Progenitor cell of endocrine pancreas (in vitro differentiated cells): ENCODE measurements around the gene OR5C1. TPM values are rescaled to one million over a fixed set of nuclear protein-coding genes. Genes with fewer than 3 reads are reported as not detected.
"Not testable (repeated sequence)": the region's sequence is repeated elsewhere in the genome, so short reads cannot be mapped to it uniquely, and the experiment has no call there.

Experiments used
- DNase-seq: peaks from one replicate; pipeline ENCODE4 v3.0.0; 2021; ENCODE audit warnings: low spot score; ENCODE audit not compliant: unreplicated experiment
- H3K27ac Mint-ChIP-seq: 2 replicates; pipeline ENCODE4 v1.8.0; 2021; ENCODE audit warnings: mild to moderate bottlenecking, moderate library complexity, mixed read lengths
- H3K27me3 Mint-ChIP-seq: 2 replicates; pipeline ENCODE4 v1.8.0; 2021; ENCODE audit warnings: mixed read lengths
- H3K36me3 Mint-ChIP-seq: 2 replicates; pipeline ENCODE4 v1.8.0; 2022; ENCODE audit warnings: mixed read lengths; ENCODE audit not compliant: insufficient read depth
- H3K4me1 Mint-ChIP-seq: 2 replicates; pipeline ENCODE4 v1.8.0; 2021; ENCODE audit warnings: low read depth, mixed read lengths
- H3K4me3 Mint-ChIP-seq: 2 replicates; pipeline ENCODE4 v1.8.0; 2021; ENCODE audit warnings: low read depth, mild to moderate bottlenecking, moderate library complexity, mixed read lengths
- H3K9me3 Mint-ChIP-seq: 2 replicates; pipeline ENCODE4 v1.8.0; 2021; ENCODE audit warnings: low read depth, mixed read lengths
- total RNA-seq: library from RNA; stranded (reverse); gene quantifications from 2 replicates; pipeline ENCODE4 v1.2.1, GENCODE V29; 2021
- TF ChIP-seq, protein P1 (sequence below): fragments of 200-600 bp; sonication (generic); IDR thresholded peaks from one replicate; pipeline ENCODE4 v1.5.0; 2021; ENCODE audit warnings: antibody characterized with exemption, mild to moderate bottlenecking; ENCODE audit not compliant: unreplicated experiment

The OR5C1 gene
- total RNA-seq, 1 donor from 2014 or later = not detected

DNA sequence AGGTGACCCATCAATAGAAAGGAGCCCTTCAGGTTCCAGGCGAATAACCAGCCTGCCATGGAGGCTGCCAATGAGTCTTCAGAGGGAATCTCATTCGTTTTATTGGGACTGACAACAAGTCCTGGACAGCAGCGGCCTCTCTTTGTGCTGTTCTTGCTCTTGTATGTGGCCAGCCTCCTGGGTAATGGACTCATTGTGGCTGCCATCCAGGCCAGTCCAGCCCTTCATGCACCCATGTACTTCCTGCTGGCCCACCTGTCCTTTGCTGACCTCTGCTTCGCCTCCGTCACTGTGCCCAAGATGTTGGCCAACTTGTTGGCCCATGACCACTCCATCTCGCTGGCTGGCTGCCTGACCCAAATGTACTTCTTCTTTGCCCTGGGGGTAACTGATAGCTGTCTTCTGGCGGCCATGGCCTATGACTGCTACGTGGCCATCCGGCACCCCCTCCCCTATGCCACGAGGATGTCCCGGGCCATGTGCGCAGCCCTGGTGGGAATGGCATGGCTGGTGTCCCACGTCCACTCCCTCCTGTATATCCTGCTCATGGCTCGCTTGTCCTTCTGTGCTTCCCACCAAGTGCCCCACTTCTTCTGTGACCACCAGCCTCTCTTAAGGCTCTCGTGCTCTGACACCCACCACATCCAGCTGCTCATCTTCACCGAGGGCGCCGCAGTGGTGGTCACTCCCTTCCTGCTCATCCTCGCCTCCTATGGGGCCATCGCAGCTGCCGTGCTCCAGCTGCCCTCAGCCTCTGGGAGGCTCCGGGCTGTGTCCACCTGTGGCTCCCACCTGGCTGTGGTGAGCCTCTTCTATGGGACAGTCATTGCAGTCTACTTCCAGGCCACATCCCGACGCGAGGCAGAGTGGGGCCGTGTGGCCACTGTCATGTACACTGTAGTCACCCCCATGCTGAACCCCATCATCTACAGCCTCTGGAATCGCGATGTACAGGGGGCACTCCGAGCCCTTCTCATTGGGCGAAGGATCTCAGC is 11.6 kb downstream of the OR5C1 start, which contains the start of gene OR1K1:
Gene OR1K1, plus strand, starts transcription at position 58 of the 995 bp plus-strand sequence. Its CDS starts 0 bp downstream, at position 58.
- Mint-ChIP-seq H3K9me3 (peaks cover 9% of the 10 kb centered on the region), H3K27me3 (no peaks in the 10 kb centered on the region), H3K36me3 (peaks cover under 1% of the 10 kb centered on the region), H3K27ac (no peak within 1 kb of the TSS), H3K4me3 (no peak within 1 kb of the TSS), H3K4me1 (peaks cover 6% of the 10 kb centered on the region)
- no peak for DNase-seq
- TF ChIP-seq, protein P1, sequence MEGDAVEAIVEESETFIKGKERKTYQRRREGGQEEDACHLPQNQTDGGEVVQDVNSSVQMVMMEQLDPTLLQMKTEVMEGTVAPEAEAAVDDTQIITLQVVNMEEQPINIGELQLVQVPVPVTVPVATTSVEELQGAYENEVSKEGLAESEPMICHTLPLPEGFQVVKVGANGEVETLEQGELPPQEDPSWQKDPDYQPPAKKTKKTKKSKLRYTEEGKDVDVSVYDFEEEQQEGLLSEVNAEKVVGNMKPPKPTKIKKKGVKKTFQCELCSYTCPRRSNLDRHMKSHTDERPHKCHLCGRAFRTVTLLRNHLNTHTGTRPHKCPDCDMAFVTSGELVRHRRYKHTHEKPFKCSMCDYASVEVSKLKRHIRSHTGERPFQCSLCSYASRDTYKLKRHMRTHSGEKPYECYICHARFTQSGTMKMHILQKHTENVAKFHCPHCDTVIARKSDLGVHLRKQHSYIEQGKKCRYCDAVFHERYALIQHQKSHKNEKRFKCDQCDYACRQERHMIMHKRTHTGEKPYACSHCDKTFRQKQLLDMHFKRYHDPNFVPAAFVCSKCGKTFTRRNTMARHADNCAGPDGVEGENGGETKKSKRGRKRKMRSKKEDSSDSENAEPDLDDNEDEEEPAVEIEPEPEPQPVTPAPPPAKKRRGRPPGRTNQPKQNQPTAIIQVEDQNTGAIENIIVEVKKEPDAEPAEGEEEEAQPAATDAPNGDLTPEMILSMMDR = no peak

DNA sequence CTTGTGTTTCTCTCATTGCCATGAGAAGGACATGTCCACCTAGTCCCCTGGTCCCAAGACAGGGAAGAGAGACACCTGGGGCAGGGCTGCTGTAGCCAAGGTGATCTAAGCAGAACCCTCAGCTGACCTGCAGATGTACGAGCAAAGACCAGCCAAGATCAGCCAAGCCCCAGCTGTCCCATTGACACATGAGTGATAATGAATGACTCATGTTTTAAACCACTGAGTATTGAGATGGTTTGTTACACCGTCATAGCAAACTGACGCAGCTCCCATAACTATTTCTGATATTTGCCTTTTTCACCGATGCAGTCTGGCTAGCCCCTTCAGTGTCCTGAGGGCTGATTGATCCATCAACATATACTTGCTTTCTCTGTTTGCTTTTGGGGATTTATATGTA is 17.9 kb downstream of the OR5C1 start:
- H3K4me1 Mint-ChIP-seq = peaks cover 8% of the 10 kb centered on the region
- no peak overlapping the region for H3K4me3 Mint-ChIP-seq
- no peak for DNase-seq
- peaks cover 15% of the 10 kb centered on the region for H3K9me3 Mint-ChIP-seq
- peaks cover 9% of the 10 kb centered on the region for H3K36me3 Mint-ChIP-seq
- TF ChIP-seq, protein P1 = no peak
- H3K27ac Mint-ChIP-seq = no peak overlapping the region
- H3K27me3 Mint-ChIP-seq = no peaks in the 10 kb centered on the region

DNA sequence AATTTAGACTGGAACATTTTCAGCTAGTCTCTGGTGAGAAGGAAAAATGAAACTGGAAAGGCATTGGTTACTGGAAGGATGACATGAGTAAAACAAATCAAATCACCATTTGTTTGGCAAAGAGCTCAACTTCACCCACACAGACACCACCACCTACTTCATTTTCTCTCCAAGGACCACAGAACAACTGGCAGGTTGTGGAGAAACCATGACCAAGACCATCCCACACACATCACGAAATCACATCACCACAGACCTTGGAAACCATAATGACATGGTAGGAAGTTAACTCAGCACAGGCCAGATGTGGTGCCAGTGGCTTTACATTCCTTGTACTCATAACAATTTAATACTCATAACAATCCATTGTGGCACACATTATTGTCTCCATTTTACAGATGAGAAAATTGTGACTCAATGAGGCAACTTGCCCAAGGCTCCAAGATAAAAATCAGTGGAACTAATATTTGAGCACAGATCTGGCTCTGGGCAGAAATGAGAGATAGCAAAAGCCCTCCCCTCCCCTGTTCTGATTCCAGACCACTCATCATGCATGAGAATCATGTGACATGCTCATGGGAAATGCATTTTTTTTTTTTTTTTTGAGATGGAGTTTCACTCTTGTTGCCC is 18.7 kb downstream of the OR5C1 start:
- no peak overlapping the region for H3K4me3 Mint-ChIP-seq
- peaks cover 9% of the 10 kb centered on the region for H3K36me3 Mint-ChIP-seq
- no peak for DNase-seq
- peaks cover 8% of the 10 kb centered on the region for H3K4me1 Mint-ChIP-seq
- peaks cover 15% of the 10 kb centered on the region for H3K9me3 Mint-ChIP-seq
- H3K27ac Mint-ChIP-seq = no peak overlapping the region
- TF ChIP-seq, protein P1 = no peak
- H3K27me3 Mint-ChIP-seq = no peaks in the 10 kb centered on the region

DNA sequence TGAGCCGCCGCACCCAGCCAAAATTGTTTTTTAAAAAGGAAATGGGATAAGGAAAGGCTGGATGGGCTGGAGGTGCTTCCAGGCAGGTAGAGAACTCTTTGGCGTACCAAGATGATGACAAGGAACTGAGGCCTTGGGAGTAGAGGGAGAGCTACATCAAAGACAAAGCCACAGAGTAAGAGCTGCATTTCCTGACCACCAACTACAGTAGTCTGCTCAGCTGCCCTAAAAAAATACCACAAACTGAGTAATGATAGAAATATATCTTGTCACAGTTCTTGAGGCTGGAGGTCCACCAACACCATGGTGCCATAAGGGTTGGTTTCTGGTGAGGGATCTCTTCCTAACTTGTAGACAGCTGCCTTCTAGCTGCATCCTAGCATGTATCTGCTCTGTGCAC is 19.4 kb downstream of the OR5C1 start:
- TF ChIP-seq, protein P1 = no peak
- no peak overlapping the region for H3K4me3 Mint-ChIP-seq
- H3K4me1 Mint-ChIP-seq = peaks cover 8% of the 10 kb centered on the region
- no peak for DNase-seq
- no peak overlapping the region for H3K27ac Mint-ChIP-seq
- H3K36me3 Mint-ChIP-seq = peaks cover 9% of the 10 kb centered on the region
- peaks cover 15% of the 10 kb centered on the region for H3K9me3 Mint-ChIP-seq
- no peaks in the 10 kb centered on the region for H3K27me3 Mint-ChIP-seq

DNA sequence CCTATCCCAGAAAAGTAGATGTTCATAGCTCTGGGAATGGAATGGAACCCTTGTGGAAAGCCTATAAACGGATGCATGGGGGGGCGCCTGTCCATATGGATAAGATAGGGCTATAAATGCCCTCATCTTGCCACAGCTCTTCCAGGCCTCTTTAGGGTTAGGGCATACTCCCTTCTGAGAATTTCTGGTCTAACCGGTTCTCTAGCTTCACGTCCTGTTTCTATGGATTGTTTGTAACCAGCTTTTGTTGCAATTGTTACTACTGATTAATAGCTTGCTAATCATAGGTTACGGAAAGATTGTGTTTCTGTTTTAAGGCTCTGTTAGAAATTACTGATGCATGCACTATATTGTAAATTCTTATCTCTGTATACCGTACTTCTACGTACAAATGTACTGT is 20.5 kb downstream of the OR5C1 start:
- H3K4me3 Mint-ChIP-seq = peak overlapping the region; percentile 50

More for the DNA sequence above, 20.5 kb downstream of the OR5C1 start:
- not testable (repeated sequence) for H3K27ac Mint-ChIP-seq, H3K27me3 Mint-ChIP-seq, H3K4me1 Mint-ChIP-seq, DNase-seq
- peaks cover 15% of the 10 kb centered on the region for H3K9me3 Mint-ChIP-seq
- peaks cover 10% of the 10 kb centered on the region for H3K36me3 Mint-ChIP-seq
